IMR-90 (cell line): ENCODE data around the gene ARMC9. TPM values are rescaled to one million over a fixed set of nuclear protein-coding genes. Genes with fewer than 3 reads are reported as not detected.

Experiments
- ATAC-seq: fragments of 200-7000 bp; cut with Tn5 transposase; 2 replicates; pipeline ENCODE4 v1.9.1; 2020; ENCODE audit warnings: low read depth, mild to moderate bottlenecking, moderate library complexity
- BruUV-seq: library from RNA; stranded (reverse); fragments of 400-500 nt; replicated peaks from 2 replicates; lab custom pipeline; 2021; lab: Mats Ljungman, UMichigan
- CTCF ChIA-PET: fragments of 300-600 bp; formaldehyde crosslinking; extraction: SDS; loops from one replicate; lab custom pipeline; 2021; ENCODE audit warnings: antibody characterized with exemption; lab: Yijun Ruan, JAX
- POLR2A ChIA-PET: fragments of 300-600 bp; sonication (Branson Sonifier 250); formaldehyde crosslinking; loops from one replicate; lab custom pipeline; 2022; ENCODE audit warnings: antibody characterized with exemption; ENCODE audit not compliant: unreplicated experiment; lab: Charles Lee
- DNase-seq: peaks from one replicate; pipeline ENCODE4 v3.0.0; 2013
- H2AFZ ChIP-seq: replicated peaks from 2 replicates; pipeline ENCODE3; 2013; ENCODE audit warnings: low read length, mild to moderate bottlenecking; ENCODE audit not compliant: poor library complexity
- H2AK5ac ChIP-seq: 2 replicates; pipeline ENCODE4 v1.6.1; 2013; ENCODE audit warnings: low read depth, low read length, inconsistent platforms
- H2AK9ac ChIP-seq: replicated peaks from 2 replicates; pipeline ENCODE3; 2013; ENCODE audit warnings: mild to moderate bottlenecking, low read depth, low read length, moderate library complexity; ENCODE audit not compliant: poor library complexity
- H2BK120ac ChIP-seq: 2 replicates; pipeline ENCODE4 v1.6.1; 2013; ENCODE audit warnings: low read depth, low read length, inconsistent platforms
- H2BK15ac ChIP-seq: 3 replicates; pipeline ENCODE4 v1.6.1; 2013; ENCODE audit warnings: low read depth, low read length, inconsistent platforms
- H2BK20ac ChIP-seq: 2 replicates; pipeline ENCODE4 v1.6.1; 2013; ENCODE audit warnings: low read depth, mild to moderate bottlenecking, inconsistent platforms, low read length, moderate library complexity
- H2BK5ac ChIP-seq: 2 replicates; pipeline ENCODE4 v1.6.1; 2013; ENCODE audit warnings: mild to moderate bottlenecking, low read depth, low read length, inconsistent platforms; ENCODE audit not compliant: poor library complexity, severe bottlenecking
- H3K14ac ChIP-seq: replicated peaks from 2 replicates; pipeline ENCODE4 v1.6.1; 2013; ENCODE audit warnings: low read depth, low read length, inconsistent platforms
- H3K18ac ChIP-seq: 2 replicates; pipeline ENCODE4 v1.6.1; 2013; ENCODE audit warnings: low read depth, low read length, control low read depth
- H3K23ac ChIP-seq: 2 replicates; pipeline ENCODE4 v1.6.1; 2013; ENCODE audit warnings: low read depth, low read length, inconsistent platforms
- H3K27ac ChIP-seq: 2 replicates; pipeline ENCODE4 v1.5.1; 2013; ENCODE audit warnings: mild to moderate bottlenecking, control low read depth, low read length; ENCODE audit not compliant: insufficient read depth
- H3K27me3 ChIP-seq: 2 replicates; pipeline ENCODE4 v1.6.1; 2013; ENCODE audit warnings: low read length; ENCODE audit not compliant: control insufficient read depth, insufficient read depth
- H3K36me3 ChIP-seq: 2 replicates; pipeline ENCODE4 v1.6.1; 2013; ENCODE audit warnings: low read length, mixed read lengths; ENCODE audit not compliant: control insufficient read depth, insufficient read depth
- H3K4ac ChIP-seq: 2 replicates; pipeline ENCODE4 v1.6.1; 2013; ENCODE audit warnings: low read depth, low read length, inconsistent platforms
- H3K4me1 ChIP-seq: 2 replicates; pipeline ENCODE4 v1.6.1; 2013; ENCODE audit warnings: low read length, mixed read lengths; ENCODE audit not compliant: control insufficient read depth, insufficient read depth
- H3K4me2 ChIP-seq: 2 replicates; pipeline ENCODE4 v1.6.1; 2013; ENCODE audit warnings: low read depth, mild to moderate bottlenecking, control low read depth, low read length, moderate library complexity
- H3K4me3 ChIP-seq: 2 replicates; pipeline ENCODE4 v1.5.1; 2013; ENCODE audit warnings: low read depth, mild to moderate bottlenecking, control low read depth, low read length, moderate library complexity; ENCODE audit not compliant: insufficient read depth
- H3K56ac ChIP-seq: 2 replicates; pipeline ENCODE4 v1.6.1; 2013; ENCODE audit warnings: low read length, inconsistent platforms; ENCODE audit not compliant: insufficient read depth; ENCODE audit errors: extremely low read depth
- H3K79me1 ChIP-seq, 2 experiments: 2 replicates each; pipeline ENCODE4 v1.6.1; 2013; ENCODE audit warnings: low read length in 2 of 2, inconsistent platforms in 1 of 2, low read depth in 1 of 2
- H3K9ac ChIP-seq: 2 replicates; pipeline ENCODE4 v1.6.1; 2013; ENCODE audit warnings: low read depth, low read length, control low read depth
- H3K9me1 ChIP-seq: 2 replicates; pipeline ENCODE4 v1.6.1; 2013; ENCODE audit warnings: low read length, inconsistent platforms; ENCODE audit not compliant: insufficient read depth
- H3K9me3 ChIP-seq: 2 replicates; pipeline ENCODE4 v1.6.1; 2013; ENCODE audit warnings: low read length; ENCODE audit not compliant: control insufficient read depth, insufficient read depth
- H4K20me1 ChIP-seq: 2 replicates; pipeline ENCODE4 v1.6.1; 2013; ENCODE audit warnings: low read length, inconsistent platforms; ENCODE audit not compliant: insufficient read depth
- H4K5ac ChIP-seq: 2 replicates; pipeline ENCODE4 v1.6.1; 2013; ENCODE audit warnings: mild to moderate bottlenecking, low read depth, low read length, control low read depth
- H4K8ac ChIP-seq, 2 experiments: 2 replicates each; pipeline ENCODE4 v1.6.1; 2013; ENCODE audit warnings: low read depth in 2 of 2, low read length in 2 of 2, control low read depth in 1 of 2, inconsistent platforms in 1 of 2
- H4K91ac ChIP-seq: 2 replicates; pipeline ENCODE4 v1.6.1; 2013; ENCODE audit warnings: low read depth, low read length, inconsistent platforms; ENCODE audit not compliant: insufficient read depth
- BHLHE40 ChIP-seq: fragments of 150-350 bp; IDR thresholded peaks from 2 replicates; pipeline ENCODE4 v1.6.1; 2016; ENCODE audit warnings: mild to moderate bottlenecking, low read depth, low read length
- CEBPB ChIP-seq: IDR thresholded peaks from 2 replicates; pipeline ENCODE4 v1.6.1; 2012; ENCODE audit warnings: low read depth, low read length, improper control_type of control experiment
- CHD1 ChIP-seq: IDR thresholded peaks from 2 replicates; pipeline ENCODE4 v1.6.1; 2012; ENCODE audit warnings: low read depth, low read length, improper control_type of control experiment
- CTCF ChIP-seq: conservative IDR thresholded peaks from 2 replicates; pipeline ENCODE4 v1.5.1; 2012; ENCODE audit warnings: mild to moderate bottlenecking, low read depth, low read length, improper control_type of control experiment
- ELK1 ChIP-seq: fragments of 150-350 bp; IDR thresholded peaks from 2 replicates; pipeline ENCODE4 v1.6.1; 2016; ENCODE audit warnings: low read depth, mild to moderate bottlenecking, low read length, moderate library complexity, borderline replicate concordance
- FOS ChIP-seq: fragments of 150-350 bp; IDR thresholded peaks from 2 replicates; pipeline ENCODE4 v1.6.1; 2016; ENCODE audit warnings: low read depth, low read length
- MAFK ChIP-seq: IDR thresholded peaks from 2 replicates; pipeline ENCODE4 v1.6.1; 2012; ENCODE audit warnings: low read depth, low read length, improper control_type of control experiment
- MAZ ChIP-seq: IDR thresholded peaks from 2 replicates; pipeline ENCODE4 v1.6.1; 2012; ENCODE audit warnings: low read depth, mild to moderate bottlenecking, low read length, improper control_type of control experiment, moderate library complexity, borderline replicate concordance
- NFE2L2 ChIP-seq: fragments of 150-350 bp; IDR thresholded peaks from 2 replicates; pipeline ENCODE4 v1.6.1; 2016; ENCODE audit warnings: low read depth, mild to moderate bottlenecking, low read length
- POLR2A ChIP-seq: IDR thresholded peaks from 2 replicates; pipeline ENCODE4 v1.6.1; 2012; ENCODE audit warnings: mild to moderate bottlenecking, low read depth, low read length
- RAD21 ChIP-seq: IDR thresholded peaks from 2 replicates; pipeline ENCODE4 v1.6.1; 2012; ENCODE audit warnings: low read length, improper control_type of control experiment
- RCOR1 ChIP-seq: IDR thresholded peaks from 2 replicates; pipeline ENCODE4 v1.6.1; 2012; ENCODE audit warnings: mild to moderate bottlenecking, low read length, improper control_type of control experiment; ENCODE audit not compliant: insufficient replicate concordance
- RFX5 ChIP-seq: IDR thresholded peaks from 2 replicates; pipeline ENCODE4 v1.8.0; 2012; ENCODE audit warnings: low read depth, mild to moderate bottlenecking, low read length, moderate library complexity
- SMC3 ChIP-seq: fragments of 150-350 bp; IDR thresholded peaks from 2 replicates; pipeline ENCODE4 v1.6.1; 2016; ENCODE audit warnings: low read depth, mild to moderate bottlenecking, antibody characterized with exemption, low read length, moderate library complexity
- USF2 ChIP-seq: fragments of 150-350 bp; IDR thresholded peaks from 2 replicates; pipeline ENCODE4 v1.6.1; 2017; ENCODE audit warnings: mild to moderate bottlenecking, antibody characterized with exemption, low read length, low read depth
- WGBS, 2 experiments: methylation state at CpG; one replicate each; pipeline versions ENCODE4 v1.1.5 to v1.1.7; 2013; ENCODE audit warnings: missing lambda C conversion rate in 2 of 2; ENCODE audit not compliant: insufficient read length in 1 of 2; ENCODE audit errors: extremely low coverage in 2 of 2; 5-methylcytosine and 5-hydroxymethylcytosine counted together
- dilution Hi-C: fragments of 300-500 bp; cut with HindIII; formaldehyde crosslinking; loops from one replicate; pipeline ENCODE4 v1.14.3; 2018; ENCODE audit warnings: low sequenced_read_pairs; ENCODE audit not compliant: unreplicated experiment
- in situ Hi-C: fragments of 300-500 bp; cut with MboI; formaldehyde crosslinking; loops from 3 replicates; pipeline ENCODE4 v1.14.3; 2019; ENCODE audit warnings: low sequenced_read_pairs, inconsistent platforms, mixed read lengths
- intact Hi-C: fragments of 100-400 bp; cut with micrococcal nuclease; formaldehyde crosslinking; loops from 2 replicates; pipeline ENCODE4 v1.10.0; 2022
- polyA plus RNA-seq, 3 experiments: library from polyadenylated mRNA; depleted of rRNA; stranded (reverse); fragments of >200 nt; gene quantifications; 2 replicates each; pipeline ENCODE4 v1.2.3, GENCODE V29; 2012; ENCODE audit warnings: low replicate concordance in 1 of 3
- total RNA-seq: library from RNA; depleted of rRNA; stranded (reverse); fragments of >200 nt; gene quantifications from 2 replicates; pipeline ENCODE4 v1.2.3, GENCODE V29; 2012

The ARMC9 gene
- total and polyA plus RNA-seq, 2 of the 4 experiments (the other 2 are of a cell fraction) = 36.0 to 46.6 TPM

- H3K56ac ChIP-seq = no peak overlapping the region
- no peaks in the 10 kb centered on the region for H3K9me3 ChIP-seq
- peaks cover 36% of the 10 kb centered on the region for H3K36me3 ChIP-seq
- H3K14ac ChIP-seq = no peak overlapping the region
- ATAC-seq (no peak), DNase-seq (no peak)
- intact Hi-C loops (no loop called here), in situ Hi-C loops (no loop called here), dilution Hi-C loops (no loop called here)
- H2AFZ ChIP-seq = no peak overlapping the region
- no peak overlapping the region for H2BK20ac ChIP-seq
- H3K9me1 ChIP-seq = peaks cover 16% of the 10 kb centered on the region
- no peak overlapping the region for H3K23ac ChIP-seq
- WGBS, 2 experiments = 100% methylated on average over 1 of the region's 7 CpGs; no CpG with 5 or more reads in 1 of the 2 experiments
- H3K4me1 ChIP-seq = no peaks in the 10 kb centered on the region
- no peak overlapping the region for H2BK5ac ChIP-seq
- no peak overlapping the region for H3K27ac ChIP-seq
- H3K27me3 ChIP-seq = no peaks in the 10 kb centered on the region
- H3K9ac ChIP-seq = no peak overlapping the region
- H2AK9ac ChIP-seq = no peak overlapping the region
- H2AK5ac ChIP-seq = no peak overlapping the region
- H3K18ac ChIP-seq = no peak overlapping the region
- H4K20me1 ChIP-seq = no peaks in the 10 kb centered on the region
- no peak overlapping the region for H3K4me3 ChIP-seq
- peaks cover 0 to 7% of the 10 kb centered on the region in 2 experiments; a peak in 1 of 4 replicates for H3K79me1 ChIP-seq
- H4K91ac ChIP-seq = no peak overlapping the region
- no peak overlapping the region for H3K4me2 ChIP-seq
- TF ChIP-seq CTCF (no peak), POLR2A (no peak), RFX5 (no peak), MAZ (no peak), NFE2L2 (no peak), SMC3 (no peak), MAFK (no peak), BHLHE40 (no peak), RCOR1 (no peak), USF2 (no peak), CEBPB (no peak), CHD1 (no peak), FOS (no peak), ELK1 (no peak), RAD21 (no peak)
- H4K8ac ChIP-seq = no peak overlapping the region
- POLR2A ChIA-PET = no interaction called here
- no peak overlapping the region; the same call in 2 of the 3 replicates for H2BK15ac ChIP-seq
- no peak overlapping the region for H2BK120ac ChIP-seq
- no peak overlapping the region for H3K4ac ChIP-seq
- no TSS peak for BruUV-seq
- H4K5ac ChIP-seq = no peak overlapping the region
- CTCF ChIA-PET = no interaction called here
These were observed 133.1 kb downstream of the ARMC9 start for GRCh38 chr2:231331533-231331932.
